BJ (cell line): ENCODE results near the gene RNF213. TPM values are rescaled to one million over a fixed set of nuclear protein-coding genes. Genes with fewer than 3 reads are reported as not detected.
A peak's percentile ranks its signal among the peaks of the same experiment; 100 is the strongest.

Experiments used
- CTCF ChIA-PET: fragments of 350-600 bp; formaldehyde crosslinking; extraction: SDS; loops from one replicate; lab custom pipeline; 2021; ENCODE audit warnings: antibody characterized with exemption, inconsistent platforms; lab: Yijun Ruan, JAX
- POLR2A ChIA-PET: fragments of 300-600 bp; sonication (Branson Sonifier 250); formaldehyde crosslinking; extraction: SDS; loops from one replicate; lab custom pipeline; 2021; ENCODE audit warnings: antibody characterized with exemption; lab: Charles Lee
- DNase-seq: peaks from one replicate; pipeline ENCODE4 v3.0.0-alpha.2; 2011; ENCODE audit warnings: low read depth
- H3K27me3 ChIP-seq: 2 replicates; pipeline ENCODE4 v1.6.0; 2011; ENCODE audit warnings: low read length; ENCODE audit not compliant: control insufficient read depth, insufficient read depth
- H3K36me3 ChIP-seq: 2 replicates; pipeline ENCODE4 v1.5.1; 2011; ENCODE audit warnings: low read length; ENCODE audit not compliant: control insufficient read depth, insufficient read depth
- H3K4me3 ChIP-seq: 2 replicates; pipeline ENCODE4 v1.5.1; 2011; ENCODE audit warnings: low read depth, mild to moderate bottlenecking, control low read depth, low read length
- CTCF ChIP-seq: IDR thresholded peaks from 2 replicates; pipeline ENCODE4 v1.5.1; 2011; ENCODE audit warnings: low read depth, mild to moderate bottlenecking, control low read depth, inconsistent platforms, low read length, moderate library complexity; ENCODE audit not compliant: insufficient read depth
- polyA plus RNA-seq: library from polyadenylated mRNA; depleted of rRNA; stranded (reverse); fragments of >200 nt; gene quantifications from 2 replicates; pipeline ENCODE4 v1.2.3, GENCODE V29; 2011

The RNF213 gene
- polyA plus RNA-seq, 1 experiment, result 53.1 TPM

DNA sequence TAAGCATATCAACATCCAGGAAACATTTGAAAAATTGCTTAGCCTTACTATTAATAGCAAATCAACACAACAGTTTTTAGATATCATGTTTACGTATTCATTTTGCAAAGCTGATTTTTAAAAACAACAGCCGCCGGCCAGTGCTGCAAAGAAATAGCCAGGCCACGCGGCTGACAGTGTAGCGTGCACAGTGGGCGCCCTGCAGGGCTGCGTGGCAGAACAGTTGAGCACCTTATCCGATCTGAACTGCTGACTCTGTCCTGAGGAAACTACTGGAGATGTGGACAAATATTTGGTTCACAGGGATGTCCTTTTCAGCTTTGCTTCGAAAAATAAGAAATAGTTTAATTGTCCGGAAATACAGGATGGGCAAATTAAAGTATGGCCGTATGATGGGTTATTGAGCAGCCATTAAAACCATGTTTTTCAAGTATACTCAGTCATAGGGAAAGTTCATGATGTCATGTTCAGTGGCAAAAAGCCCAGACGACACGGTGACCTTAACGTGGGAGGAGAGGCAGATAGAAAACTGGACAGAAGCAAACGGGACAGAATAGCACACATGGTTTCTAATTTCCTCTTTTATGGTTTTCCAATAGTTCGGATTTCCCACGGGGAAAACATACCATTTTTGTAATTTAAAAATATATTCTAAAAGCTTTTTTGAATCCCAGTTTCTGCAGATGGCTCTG lies 101.9 kb downstream of the RNF213 start:
- Histone ChIP-seq H3K4me3 (no peak overlapping the region), H3K36me3 (peaks cover 51% of the 10 kb centered on the region), H3K27me3 (no peaks in the 10 kb centered on the region)
- POLR2A ChIA-PET, result no interaction called here
- TF ChIP-seq CTCF, result no peak
- CTCF ChIA-PET, result interaction anchor here (0.7 to 2.6 kb wide), 11 partner anchors 9 to 280 kb away, joined by 3 to 10 read pairs (median 4); no protein-coding TSS in a partner anchor
- DNase-seq, result peak; percentile 11

DNA sequence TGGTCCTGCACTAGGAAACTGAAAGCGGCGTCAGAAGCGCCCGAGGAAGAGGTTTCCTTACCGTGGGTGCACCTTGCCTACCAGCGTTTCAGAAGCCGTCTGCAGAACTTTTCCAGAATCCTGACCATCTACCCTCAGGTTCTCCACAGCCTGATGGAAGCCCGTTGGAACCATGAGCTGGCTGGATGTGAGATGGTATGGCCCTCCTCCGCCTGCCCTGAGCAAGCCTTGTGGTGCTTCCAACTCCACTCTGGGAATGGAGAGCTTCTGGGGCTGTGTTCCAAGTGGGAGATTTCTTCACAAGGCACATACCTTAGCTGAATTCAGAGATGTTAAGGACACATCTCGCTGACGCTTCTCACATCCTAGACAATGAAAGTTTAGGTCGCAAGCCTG lies 102.5 kb downstream of the RNF213 start:
- no peak for TF ChIP-seq CTCF
- DNase-seq, result no peak
- Histone ChIP-seq H3K36me3 (peaks cover 53% of the 10 kb centered on the region), H3K27me3 (no peaks in the 10 kb centered on the region), H3K4me3 (no peak overlapping the region)
- ChIA-PET POLR2A (no interaction called here), CTCF (interaction anchor here (0.9 to 2.6 kb wide), 7 partner anchors 8 to 281 kb away, joined by 3 to 10 read pairs (median 5); no protein-coding TSS in a partner anchor)

DNA sequence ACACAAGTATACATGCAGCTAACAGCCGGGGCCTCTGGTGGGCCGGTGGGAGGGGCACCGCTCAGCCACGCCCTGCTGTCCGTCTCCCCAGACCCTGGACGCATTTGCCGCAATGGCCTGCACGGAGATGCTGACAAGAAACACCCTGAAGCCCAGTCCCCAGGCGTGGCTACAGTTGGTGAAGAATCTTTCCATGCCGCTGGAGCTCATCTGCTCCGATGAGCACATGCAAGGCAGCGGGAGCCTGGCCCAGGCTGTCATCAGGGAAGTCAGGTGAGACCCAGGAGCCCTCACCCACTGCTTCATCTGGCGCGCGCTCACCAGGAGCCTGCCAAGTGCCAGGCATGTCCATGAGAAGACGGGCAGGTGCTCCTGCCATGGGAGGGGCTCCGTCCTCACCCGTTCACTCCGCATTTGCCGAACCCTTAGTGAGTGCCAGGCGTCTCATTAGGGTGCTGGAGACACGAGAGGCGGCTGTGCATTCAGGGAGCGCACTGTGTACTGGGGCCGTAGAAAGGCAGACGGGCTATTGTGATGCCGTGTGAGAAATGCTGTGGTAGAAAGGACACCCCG lies 103.0 kb downstream of the RNF213 start:
- Histone ChIP-seq H3K36me3 (peaks cover 52% of the 10 kb centered on the region), H3K27me3 (no peaks in the 10 kb centered on the region), H3K4me3 (no peak overlapping the region)
- TF ChIP-seq CTCF, result no peak
- DNase-seq, result no peak
- POLR2A ChIA-PET, result no interaction called here
- CTCF ChIA-PET, result interaction anchor here (0.9 to 2.1 kb wide), 4 partner anchors 10 to 168 kb away, joined by 3 to 10 read pairs (median 4); no protein-coding TSS in a partner anchor

GRCh38 chr17:80364091-80364691 lies 103.5 kb downstream of the RNF213 start:
- TF ChIP-seq CTCF, result peak; percentile 23; the same call in 1 of the 2 replicates
- CTCF ChIA-PET, result no interaction called here
- Histone ChIP-seq H3K36me3 (peaks cover 52% of the 10 kb centered on the region), H3K27me3 (no peaks in the 10 kb centered on the region), H3K4me3 (no peak overlapping the region)
- no peak for DNase-seq
- POLR2A ChIA-PET, result no interaction called here
